Gastroesophageal sphincter (tissue), 4 donors: ENCODE data around the gene TLX2. TPM values are rescaled to one million over a fixed set of nuclear protein-coding genes. Genes with fewer than 3 reads are reported as not detected.
A peak's percentile ranks its signal among the peaks of the same experiment; 100 is the strongest.

Source experiments
- ATAC-seq: fragments of 150-250 bp; one replicate; pipeline ENCODE4 v1.9.1; 2016; ENCODE audit warnings: mild to moderate bottlenecking, moderate library complexity
- H3K27ac ChIP-seq, 4 donors: fragments of 200-600 bp; sonication (generic) in 3 of 4; 1 replicate in 3 of 4; 2 replicates in 1 of 4; pipeline ENCODE4 v1.5.1; 2016 to 2019
- H3K27me3 ChIP-seq: fragments of 200-600 bp; sonication (generic); one replicate; pipeline ENCODE4 v1.5.1; 2019
- H3K36me3 ChIP-seq, 2 donors: fragments of 200-600 bp; sonication (generic); one replicate each; pipeline ENCODE4 v1.5.1; 2019; ENCODE audit warnings: control low read depth in 1 of 2
- H3K4me1 ChIP-seq, 3 donors: fragments of 200-600 bp; sonication (generic); 1 replicate in 2 of 3; 2 replicates in 1 of 3; pipeline ENCODE4 v1.5.1; 2016 to 2019; ENCODE audit warnings: control low read depth in 2 of 3
- H3K4me3 ChIP-seq, 2 donors: fragments of 200-600 bp; sonication (generic); one replicate each; pipeline ENCODE4 v1.5.1; 2019; ENCODE audit warnings: mild to moderate bottlenecking in 1 of 2, moderate library complexity in 1 of 2
- H3K9me3 ChIP-seq, 3 donors: fragments of 200-600 bp; sonication (generic); one replicate each; pipeline ENCODE4 v1.5.1; 2017 to 2019; ENCODE audit warnings: control low read depth in 2 of 3
- EP300 ChIP-seq: sonication (generic); formaldehyde crosslinking; IDR thresholded peaks from one replicate; pipeline ENCODE4 v1.6.1; 2017; ENCODE audit warnings: antibody characterized with exemption, mild to moderate bottlenecking
- POLR2A ChIP-seq, 2 donors: fragments of 450-650 bp; IDR thresholded peaks; one replicate each; pipeline ENCODE4 v1.6.1; 2017; ENCODE audit warnings: antibody characterized with exemption in 2 of 2, mild to moderate bottlenecking in 2 of 2, moderate library complexity in 1 of 2
- POLR2AphosphoS5 ChIP-seq: sonication (generic); formaldehyde crosslinking; IDR thresholded peaks from one replicate; pipeline ENCODE4 v1.6.1; 2017; ENCODE audit warnings: antibody characterized with exemption
- WGBS, 2 donors: methylation state at CpG; one replicate each; pipeline ENCODE4 v1.1.5; 2018; ENCODE audit warnings: low coverage in 1 of 2; 5-methylcytosine and 5-hydroxymethylcytosine counted together
- total RNA-seq, 4 donors: library from RNA; depleted of rRNA; stranded (reverse); fragments of >200 nt; gene quantifications; one replicate each; pipeline ENCODE4 v1.1.0, GENCODE V29; 2016
- TF ChIP-seq, protein P1 (sequence below), 4 experiments: fragments of 200-600 bp in 2 of 4; fragments of 450-650 bp in 2 of 4; sonication (generic) in 1 of 4; IDR thresholded peaks; one replicate each; pipeline ENCODE4 v1.5.1; 2017 to 2019; ENCODE audit warnings: antibody characterized with exemption in 4 of 4, mild to moderate bottlenecking in 2 of 4, moderate library complexity in 2 of 4

The TLX2 gene
- total RNA-seq, 4 donors from 2014 or later = 0.27 to 0.94 TPM; not detected in 2

DNA sequence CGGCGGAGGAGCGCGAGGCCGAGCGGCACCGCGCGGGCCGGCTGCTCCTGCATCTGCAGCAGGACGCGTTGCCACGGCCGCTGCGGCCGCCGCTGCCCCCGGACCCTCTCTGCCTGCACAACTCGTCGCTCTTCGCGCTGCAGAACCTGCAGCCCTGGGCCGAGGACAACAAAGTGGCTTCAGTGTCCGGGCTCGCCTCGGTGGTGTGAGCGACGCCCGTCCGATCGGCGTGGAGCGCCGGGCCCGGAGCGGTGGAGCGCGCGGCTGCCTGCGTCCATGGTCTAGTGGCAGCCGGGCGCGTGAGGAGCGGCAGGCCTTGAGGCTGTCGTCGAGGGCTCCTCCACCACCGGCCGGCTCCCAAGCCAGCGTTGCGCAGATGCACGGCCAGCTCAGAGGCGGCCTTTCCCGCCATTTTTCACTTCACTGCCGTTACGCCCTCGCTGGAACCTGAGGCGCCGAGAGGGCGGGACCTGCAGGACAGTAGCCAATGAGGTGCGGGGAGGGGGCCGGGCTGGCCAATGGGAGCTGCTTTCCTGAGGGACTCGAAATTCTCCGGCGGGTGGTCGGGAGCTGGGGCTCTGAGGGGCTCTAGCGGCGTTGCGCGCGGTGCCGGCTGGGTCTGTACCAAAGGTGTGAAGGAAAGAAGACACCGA is 1.9 kb downstream of the TLX2 start:
- peak overlapping the region in 1 of 2 donors; percentile 43 for H3K4me3 ChIP-seq
- peaks cover 0 to 38% (median 29%) of the 10 kb centered on the region in 3 donors for H3K4me1 ChIP-seq
- no peaks in the 10 kb centered on the region for H3K9me3 ChIP-seq
- no peak overlapping the region for H3K27ac ChIP-seq
- 0% methylated on average over 1 of the region's 72 CpGs; no CpG with 5 or more reads in 1 of the 2 donors for WGBS, 2 donors
- H3K27me3 ChIP-seq = peaks cover 100% of the 10 kb centered on the region
- TF ChIP-seq POLR2A (IDR thresholded peaks at IDR 0.05) = no peak
- TF ChIP-seq POLR2AphosphoS5 = no peak
- TF ChIP-seq, protein P1, sequence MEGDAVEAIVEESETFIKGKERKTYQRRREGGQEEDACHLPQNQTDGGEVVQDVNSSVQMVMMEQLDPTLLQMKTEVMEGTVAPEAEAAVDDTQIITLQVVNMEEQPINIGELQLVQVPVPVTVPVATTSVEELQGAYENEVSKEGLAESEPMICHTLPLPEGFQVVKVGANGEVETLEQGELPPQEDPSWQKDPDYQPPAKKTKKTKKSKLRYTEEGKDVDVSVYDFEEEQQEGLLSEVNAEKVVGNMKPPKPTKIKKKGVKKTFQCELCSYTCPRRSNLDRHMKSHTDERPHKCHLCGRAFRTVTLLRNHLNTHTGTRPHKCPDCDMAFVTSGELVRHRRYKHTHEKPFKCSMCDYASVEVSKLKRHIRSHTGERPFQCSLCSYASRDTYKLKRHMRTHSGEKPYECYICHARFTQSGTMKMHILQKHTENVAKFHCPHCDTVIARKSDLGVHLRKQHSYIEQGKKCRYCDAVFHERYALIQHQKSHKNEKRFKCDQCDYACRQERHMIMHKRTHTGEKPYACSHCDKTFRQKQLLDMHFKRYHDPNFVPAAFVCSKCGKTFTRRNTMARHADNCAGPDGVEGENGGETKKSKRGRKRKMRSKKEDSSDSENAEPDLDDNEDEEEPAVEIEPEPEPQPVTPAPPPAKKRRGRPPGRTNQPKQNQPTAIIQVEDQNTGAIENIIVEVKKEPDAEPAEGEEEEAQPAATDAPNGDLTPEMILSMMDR (IDR thresholded peaks at IDR 0.05) = no peak
- TF ChIP-seq EP300 = no peak
- ATAC-seq = peak; percentile 69
- no peaks in the 10 kb centered on the region for H3K36me3 ChIP-seq

DNA sequence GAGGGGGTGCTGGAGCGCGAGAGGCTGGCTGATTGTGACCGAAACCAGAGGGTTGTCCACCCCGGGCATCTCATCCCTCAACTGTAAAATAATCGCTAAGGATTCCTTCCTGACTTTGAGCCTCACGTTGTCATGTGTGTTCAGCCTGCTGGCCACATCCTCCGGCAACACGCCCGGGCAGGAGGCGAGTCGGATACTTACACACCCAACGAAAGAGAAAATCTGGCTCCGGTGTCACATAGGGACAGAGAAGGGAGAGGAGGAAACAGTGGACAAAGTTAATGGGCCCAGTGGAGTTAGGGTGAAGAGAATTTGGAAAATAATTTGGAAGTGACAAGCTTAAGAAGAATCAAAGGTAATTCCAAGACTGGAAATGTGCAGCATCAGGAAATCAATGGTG is 2.4 kb downstream of the TLX2 start:
- Histone ChIP-seq H3K36me3 (no peaks in the 10 kb centered on the region), H3K27ac (no peak overlapping the region), H3K9me3 (no peaks in the 10 kb centered on the region), H3K4me1 (peaks cover 0 to 38% (median 29%) of the 10 kb centered on the region in 3 donors), H3K4me3 (peak overlapping the region in 1 of 2 donors; percentile 43), H3K27me3 (peaks cover 98% of the 10 kb centered on the region)
- 44 to 93% methylated on average over 3 to 9 of the region's 13 CpGs for WGBS, 2 donors
- TF ChIP-seq EP300 = no peak
- TF ChIP-seq POLR2AphosphoS5 = no peak
- no peak for TF ChIP-seq POLR2A (IDR thresholded peaks at IDR 0.05)
- TF ChIP-seq, protein P1 (IDR thresholded peaks at IDR 0.05) = no peak
- ATAC-seq = no peak

DNA sequence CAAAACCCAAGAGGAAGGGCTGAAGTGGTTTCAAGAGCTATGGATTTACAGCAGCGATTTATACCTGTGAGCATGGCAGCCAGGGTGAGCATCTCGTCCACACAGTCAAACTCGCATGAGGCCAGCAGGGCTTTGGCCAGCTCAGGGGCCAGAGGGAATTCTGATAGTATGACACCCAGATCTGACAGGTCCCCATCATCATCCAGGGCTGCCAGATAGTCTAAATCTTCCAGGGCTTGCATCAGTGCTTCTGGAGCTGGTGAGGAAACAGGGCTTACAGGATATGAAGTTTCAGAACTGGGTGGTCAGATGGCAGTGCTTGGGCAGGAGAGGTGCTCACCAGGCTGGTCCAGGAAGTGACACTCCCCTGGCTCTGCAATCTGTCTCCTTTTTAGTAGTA is 8.3 kb downstream of the TLX2 start:
- Histone ChIP-seq H3K4me1 (peaks cover 0 to 5% (median 0%) of the 10 kb centered on the region in 3 donors), H3K9me3 (no peaks in the 10 kb centered on the region), H3K4me3 (no peak overlapping the region), H3K27ac (no peak overlapping the region), H3K27me3 (peaks cover 40% of the 10 kb centered on the region), H3K36me3 (peaks cover 0 to 22% of the 10 kb centered on the region in 2 donors)
- 72% methylated on average over 3 of the region's 3 CpGs; no CpG with 5 or more reads in 1 of the 2 donors for WGBS, 2 donors
- TF ChIP-seq, protein P1 (IDR thresholded peaks at IDR 0.05) = no peak
- no peak for ATAC-seq

DNA sequence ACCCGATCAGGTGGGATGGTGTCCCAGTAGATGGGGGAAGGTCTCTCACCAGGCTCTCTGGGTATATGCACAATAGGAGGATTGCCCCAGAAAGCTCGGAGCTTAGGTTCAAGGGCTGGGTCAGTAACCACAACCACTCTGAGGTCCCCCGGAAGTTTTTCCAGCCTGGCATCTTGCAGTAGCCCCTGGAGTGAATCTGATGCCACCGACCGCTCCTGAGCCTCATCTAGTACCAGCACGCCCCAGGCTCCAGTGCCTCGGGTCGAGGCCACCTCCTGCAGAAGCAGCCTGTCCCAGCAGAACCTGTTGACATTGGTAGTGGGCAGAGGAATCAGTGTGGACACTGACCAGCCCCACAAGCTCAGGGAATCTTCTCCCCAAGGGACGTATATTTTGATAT is 9.8 kb downstream of the TLX2 start:
- Histone ChIP-seq H3K4me1 (peaks cover 2 to 19% (median 6%) of the 10 kb centered on the region in 3 donors), H3K4me3 (no peak overlapping the region), H3K36me3 (peaks cover 0 to 31% of the 10 kb centered on the region in 2 donors), H3K9me3 (no peaks in the 10 kb centered on the region), H3K27me3 (peaks cover 25% of the 10 kb centered on the region), H3K27ac (no peak overlapping the region)
- ATAC-seq = no peak
- TF ChIP-seq POLR2A (IDR thresholded peaks at IDR 0.05) = no peak
- TF ChIP-seq, protein P1 (IDR thresholded peaks at IDR 0.05) = no peak
- TF ChIP-seq POLR2AphosphoS5 = no peak
- no peak for TF ChIP-seq EP300
- WGBS, 2 donors = 74 to 85% methylated on average over 2 to 4 of the region's 9 CpGs
